Measurements from ENCODE around the gene IL25.
"Not testable (repeated sequence)": the region's sequence is repeated elsewhere in the genome, so short reads cannot be mapped to it uniquely, and the experiment has no call there.

GRCh38 chr14:23419646-23420045 lies 47.0 kb downstream of the IL25 start:
- TF ChIP-seq, protein P1, sequence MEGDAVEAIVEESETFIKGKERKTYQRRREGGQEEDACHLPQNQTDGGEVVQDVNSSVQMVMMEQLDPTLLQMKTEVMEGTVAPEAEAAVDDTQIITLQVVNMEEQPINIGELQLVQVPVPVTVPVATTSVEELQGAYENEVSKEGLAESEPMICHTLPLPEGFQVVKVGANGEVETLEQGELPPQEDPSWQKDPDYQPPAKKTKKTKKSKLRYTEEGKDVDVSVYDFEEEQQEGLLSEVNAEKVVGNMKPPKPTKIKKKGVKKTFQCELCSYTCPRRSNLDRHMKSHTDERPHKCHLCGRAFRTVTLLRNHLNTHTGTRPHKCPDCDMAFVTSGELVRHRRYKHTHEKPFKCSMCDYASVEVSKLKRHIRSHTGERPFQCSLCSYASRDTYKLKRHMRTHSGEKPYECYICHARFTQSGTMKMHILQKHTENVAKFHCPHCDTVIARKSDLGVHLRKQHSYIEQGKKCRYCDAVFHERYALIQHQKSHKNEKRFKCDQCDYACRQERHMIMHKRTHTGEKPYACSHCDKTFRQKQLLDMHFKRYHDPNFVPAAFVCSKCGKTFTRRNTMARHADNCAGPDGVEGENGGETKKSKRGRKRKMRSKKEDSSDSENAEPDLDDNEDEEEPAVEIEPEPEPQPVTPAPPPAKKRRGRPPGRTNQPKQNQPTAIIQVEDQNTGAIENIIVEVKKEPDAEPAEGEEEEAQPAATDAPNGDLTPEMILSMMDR (IDR thresholded peaks at IDR 0.05): not testable (repeated sequence)
- TF ChIP-seq POLR2AphosphoS5, POLR2A (IDR thresholded peaks at IDR 0.05): not testable (repeated sequence)

Data from upper lobe of left lung (tissue), 4 donors.